ENCODE measurements around the gene TIMP3. TPM values are rescaled to one million over a fixed set of nuclear protein-coding genes. Genes with fewer than 3 reads are reported as not detected.

Gene TIMP3
- total RNA-seq = under 1 TPM; 0.07 TPM

DNA sequence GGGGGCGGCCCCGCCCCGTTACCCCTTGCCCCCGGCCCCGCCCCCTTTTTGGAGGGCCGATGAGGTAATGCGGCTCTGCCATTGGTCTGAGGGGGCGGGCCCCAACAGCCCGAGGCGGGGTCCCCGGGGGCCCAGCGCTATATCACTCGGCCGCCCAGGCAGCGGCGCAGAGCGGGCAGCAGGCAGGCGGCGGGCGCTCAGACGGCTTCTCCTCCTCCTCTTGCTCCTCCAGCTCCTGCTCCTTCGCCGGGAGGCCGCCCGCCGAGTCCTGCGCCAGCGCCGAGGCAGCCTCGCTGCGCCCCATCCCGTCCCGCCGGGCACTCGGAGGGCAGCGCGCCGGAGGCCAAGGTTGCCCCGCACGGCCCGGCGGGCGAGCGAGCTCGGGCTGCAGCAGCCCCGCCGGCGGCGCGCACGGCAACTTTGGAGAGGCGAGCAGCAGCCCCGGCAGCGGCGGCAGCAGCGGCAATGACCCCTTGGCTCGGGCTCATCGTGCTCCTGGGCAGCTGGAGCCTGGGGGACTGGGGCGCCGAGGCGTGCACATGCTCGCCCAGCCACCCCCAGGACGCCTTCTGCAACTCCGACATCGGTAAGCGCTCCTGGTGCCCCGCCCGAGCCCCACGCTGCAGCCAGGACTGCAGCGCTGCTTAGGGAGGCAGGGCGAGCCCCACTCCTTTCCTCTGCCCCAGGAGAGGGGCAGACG lies at the start of gene TIMP3:
Gene TIMP3, plus strand, starts transcription at position 169 of the 700 bp plus-strand sequence. Its CDS starts 297 bp downstream, at position 466.
- Mint-ChIP-seq H3K4me3 (no peak within 1 kb of the TSS), H3K4me1 (ENCODE audit: low read depth) (peaks cover 4% of the 10 kb centered on the region), H3K27ac (no peak within 1 kb of the TSS), H3K9me3 (no peaks in the 10 kb centered on the region), H3K36me3 (ENCODE audit: low read depth) (no peaks in the 10 kb centered on the region), H3K27me3 (peaks cover 43% of the 10 kb centered on the region)
- ChIA-PET POLR2A (no interaction called here), CTCF (interaction anchor here (1.2 to 1.4 kb wide), 2 partner anchors 141 to 184 kb away, joined by 3 read pairs; no protein-coding TSS in a partner anchor)
- TF ChIP-seq, protein P1, sequence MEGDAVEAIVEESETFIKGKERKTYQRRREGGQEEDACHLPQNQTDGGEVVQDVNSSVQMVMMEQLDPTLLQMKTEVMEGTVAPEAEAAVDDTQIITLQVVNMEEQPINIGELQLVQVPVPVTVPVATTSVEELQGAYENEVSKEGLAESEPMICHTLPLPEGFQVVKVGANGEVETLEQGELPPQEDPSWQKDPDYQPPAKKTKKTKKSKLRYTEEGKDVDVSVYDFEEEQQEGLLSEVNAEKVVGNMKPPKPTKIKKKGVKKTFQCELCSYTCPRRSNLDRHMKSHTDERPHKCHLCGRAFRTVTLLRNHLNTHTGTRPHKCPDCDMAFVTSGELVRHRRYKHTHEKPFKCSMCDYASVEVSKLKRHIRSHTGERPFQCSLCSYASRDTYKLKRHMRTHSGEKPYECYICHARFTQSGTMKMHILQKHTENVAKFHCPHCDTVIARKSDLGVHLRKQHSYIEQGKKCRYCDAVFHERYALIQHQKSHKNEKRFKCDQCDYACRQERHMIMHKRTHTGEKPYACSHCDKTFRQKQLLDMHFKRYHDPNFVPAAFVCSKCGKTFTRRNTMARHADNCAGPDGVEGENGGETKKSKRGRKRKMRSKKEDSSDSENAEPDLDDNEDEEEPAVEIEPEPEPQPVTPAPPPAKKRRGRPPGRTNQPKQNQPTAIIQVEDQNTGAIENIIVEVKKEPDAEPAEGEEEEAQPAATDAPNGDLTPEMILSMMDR (IDR thresholded peaks at IDR 0.05) = no peak
- ATAC-seq (peak; percentile 38), DNase-seq (peak; percentile 8)
- intact Hi-C loops (cut with micrococcal nuclease) = no loop called here

DNA sequence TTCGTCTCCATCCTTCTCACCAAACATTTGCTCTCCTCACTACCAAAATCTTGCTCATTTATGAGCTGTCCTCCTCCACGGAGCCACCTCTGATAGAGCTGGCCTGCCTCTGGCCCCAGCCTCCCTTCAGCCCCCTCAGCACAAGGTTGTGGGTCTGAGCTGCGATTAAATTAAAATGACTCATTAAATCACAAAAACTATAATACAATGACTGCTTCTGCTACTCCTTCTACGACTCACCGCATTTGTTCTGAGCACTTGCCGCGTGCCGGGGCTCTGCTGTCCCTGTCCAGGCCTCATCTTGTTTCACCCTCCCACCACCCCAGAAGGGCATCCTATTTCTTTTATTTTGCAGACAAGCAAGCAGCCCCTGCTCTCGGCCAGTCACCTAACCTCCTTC lies 49.2 kb upstream of the TIMP3 start:
- DNase-seq (peak; percentile 14), ATAC-seq (peak; percentile 61)
- no peaks in the 10 kb centered on the region for H3K9me3 Mint-ChIP-seq
- intact Hi-C loops (cut with micrococcal nuclease) = no loop called here
- no peak overlapping the region for H3K27ac Mint-ChIP-seq
- H3K27me3 Mint-ChIP-seq = no peaks in the 10 kb centered on the region
- TF ChIP-seq, protein P1 (IDR thresholded peaks at IDR 0.05) = no peak
- H3K4me3 Mint-ChIP-seq = no peak overlapping the region
- ChIA-PET POLR2A (no interaction called here), CTCF (interaction anchor here (1.9 kb wide), 1 partner anchor 45 kb away, joined by 5 read pairs; no protein-coding TSS in a partner anchor)
- H3K36me3 Mint-ChIP-seq (ENCODE audit: low read depth) = no peaks in the 10 kb centered on the region
- peaks cover 6% of the 10 kb centered on the region for H3K4me1 Mint-ChIP-seq (ENCODE audit: low read depth)

DNA sequence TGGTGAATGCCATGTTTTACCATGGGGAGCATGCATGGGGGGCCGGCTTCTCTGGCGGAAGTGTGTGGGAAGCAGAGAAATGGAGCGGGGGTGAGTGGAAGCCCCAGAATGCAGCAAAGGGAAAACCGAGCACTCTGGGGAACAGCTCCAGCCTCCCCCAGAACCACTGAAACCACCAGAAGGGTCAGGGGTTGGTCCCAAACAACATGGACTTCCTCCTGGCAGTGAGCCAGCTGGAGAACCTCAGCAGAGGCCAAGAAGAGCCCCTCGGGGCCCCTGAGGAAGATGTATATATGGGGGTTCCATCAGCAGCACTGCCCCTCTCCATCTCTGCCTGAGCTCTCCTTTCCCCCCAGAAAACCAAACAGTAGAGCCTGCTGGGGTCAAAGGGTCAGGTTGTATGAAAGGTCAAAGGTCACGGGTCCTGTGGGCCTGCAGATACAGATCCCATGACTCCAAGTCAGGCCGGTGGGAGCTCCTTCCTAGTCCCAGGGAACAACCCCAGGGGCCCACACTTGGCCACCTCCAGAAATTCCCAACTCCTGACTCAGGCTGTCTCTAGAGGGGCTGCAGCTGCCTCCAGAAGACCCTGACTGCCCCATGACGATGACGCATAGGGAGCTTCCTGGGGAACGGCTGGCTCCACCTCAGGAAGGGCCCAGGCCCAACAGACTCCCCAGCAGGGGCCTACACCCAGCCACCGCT lies 48.5 kb upstream of the TIMP3 start:
- ATAC-seq = no peak
- peak; percentile 10 for DNase-seq
- no peak overlapping the region for H3K27ac Mint-ChIP-seq
- no peak overlapping the region for H3K4me3 Mint-ChIP-seq
- intact Hi-C loops (cut with micrococcal nuclease) = no loop called here
- TF ChIP-seq, protein P1 (IDR thresholded peaks at IDR 0.05) = no peak
- H3K27me3 Mint-ChIP-seq = no peaks in the 10 kb centered on the region
- CTCF ChIA-PET = interaction anchor here (1.9 kb wide), 1 partner anchor 44 kb away, joined by 5 read pairs; no protein-coding TSS in a partner anchor
- peaks cover 6% of the 10 kb centered on the region for H3K4me1 Mint-ChIP-seq (ENCODE audit: low read depth)
- H3K36me3 Mint-ChIP-seq (ENCODE audit: low read depth) = no peaks in the 10 kb centered on the region
- POLR2A ChIA-PET = no interaction called here
- no peaks in the 10 kb centered on the region for H3K9me3 Mint-ChIP-seq

DNA sequence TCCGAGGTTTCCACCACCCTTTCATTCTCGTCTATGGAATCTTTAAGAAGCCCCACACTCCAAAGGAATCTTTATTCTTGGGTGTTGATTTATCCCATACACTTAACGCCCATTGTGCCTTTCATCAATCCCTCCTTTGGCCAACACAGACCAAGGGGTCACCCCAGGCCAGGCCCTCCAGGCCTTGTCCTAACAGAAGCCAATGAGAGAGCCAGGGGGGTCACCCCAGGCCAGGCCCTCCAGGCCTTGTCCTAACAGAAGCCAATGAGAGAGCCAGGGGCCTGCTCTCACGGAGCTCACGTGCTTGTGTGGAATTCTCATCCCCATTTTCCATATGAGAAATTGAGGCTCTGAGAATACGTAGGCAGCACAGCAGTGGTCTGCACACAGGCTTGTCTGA lies 47.9 kb upstream of the TIMP3 start:
- ChIA-PET CTCF (interaction anchor here (1.9 kb wide), 1 partner anchor 43 kb away, joined by 5 read pairs; no protein-coding TSS in a partner anchor), POLR2A (no interaction called here)
- DNase-seq = no peak
- intact Hi-C loops (cut with micrococcal nuclease) = no loop called here
- Mint-ChIP-seq H3K36me3 (ENCODE audit: low read depth) (no peaks in the 10 kb centered on the region), H3K4me1 (ENCODE audit: low read depth) (peaks cover 6% of the 10 kb centered on the region), H3K9me3 (no peaks in the 10 kb centered on the region), H3K4me3 (no peak overlapping the region), H3K27me3 (no peaks in the 10 kb centered on the region), H3K27ac (no peak overlapping the region)
- TF ChIP-seq, protein P1 (IDR thresholded peaks at IDR 0.05) = no peak
- ATAC-seq = no peak
